ENCODE measurements around the gene SNX8. TPM values are rescaled to one million over a fixed set of nuclear protein-coding genes. Genes with fewer than 3 reads are reported as not detected.

SNX8 gene
- total and polyA plus RNA-seq, 9 of the 15 experiments (the other 6 are each of a cell fraction or from before 2014, with no cell fraction given), result 2.7 to 51.6 (median 16.9) TPM

GRCh38 chr7:2314209-2314955 is at the start of gene SNX8 (continued):
- TF ChIP-seq RBM25 (IDR thresholded peaks at IDR 0.05; ENCODE audit: low read depth, low read length, severe bottlenecking), result peak; percentile 28
- no peak for TF ChIP-seq E2F3 (CRISPR knock-in tag; IDR thresholded peaks at IDR 0.05)
- peak; percentile 43; the same call in 1 of the 2 replicates for TF ChIP-seq KLF13 (tag; IDR thresholded peaks at IDR 0.05; ENCODE audit: borderline replicate concordance, low read depth)
- TF ChIP-seq NKRF (IDR thresholded peaks at IDR 0.05; ENCODE audit: borderline replicate concordance), result peak; percentile 96
- peak; percentile 55; the same call in 1 of the 2 replicates for TF ChIP-seq NBN (IDR thresholded peaks at IDR 0.05; ENCODE audit: low read depth)
- no peak for TF ChIP-seq ZBTB43 (CRISPR knock-in tag; IDR thresholded peaks at IDR 0.05)
- TF ChIP-seq CHAMP1 (IDR thresholded peaks at IDR 0.05), result no peak
- peak; percentile 9 for TF ChIP-seq MEIS2 (IDR thresholded peaks at IDR 0.05; ENCODE audit: partially characterized antibody)
- TF ChIP-seq RB1 (IDR thresholded peaks at IDR 0.05; ENCODE audit: low read depth), result peak; percentile 69
- TF ChIP-seq MLLT1 (IDR thresholded peaks at IDR 0.05), result peak; percentile 15 to 59; a peak in 1 of 4 replicates
- no peak for TF ChIP-seq DLX4 (CRISPR knock-in tag; IDR thresholded peaks at IDR 0.05)
- TF ChIP-seq ZNF740 (CRISPR knock-in tag; IDR thresholded peaks at IDR 0.05), result peak; percentile 51; the same call in 1 of the 2 replicates
- no peak for TF ChIP-seq ZNF740 (tag; IDR thresholded peaks at IDR 0.05)
- TF ChIP-seq FOXO4 (CRISPR knock-in tag; IDR thresholded peaks at IDR 0.05), result no peak
- peak; percentile 30; the same call in 1 of the 2 replicates for TF ChIP-seq MTA3 (IDR thresholded peaks at IDR 0.05; ENCODE audit: borderline replicate concordance)
- no peak for TF ChIP-seq NFIX (CRISPR knock-in tag; IDR thresholded peaks at IDR 0.05; ENCODE audit: low read depth)
- TF ChIP-seq ZEB2 (IDR thresholded peaks at IDR 0.05), result peak; percentile 94

All from K562 (cell line).